Activated CD4-positive, CD25-positive, alpha-beta regulatory T cell (primary cell): ENCODE results near the gene GGA3.
"Not testable (repeated sequence)": the region's sequence is repeated elsewhere in the genome, so short reads cannot be mapped to it uniquely, and the experiment has no call there.

ENCODE experiments used
- DNase-seq, 4 experiments: peaks; one replicate each; lab custom pipeline; 2025; lab: John Stamatoyannopoulos, UW

Gene GGA3, protein sequence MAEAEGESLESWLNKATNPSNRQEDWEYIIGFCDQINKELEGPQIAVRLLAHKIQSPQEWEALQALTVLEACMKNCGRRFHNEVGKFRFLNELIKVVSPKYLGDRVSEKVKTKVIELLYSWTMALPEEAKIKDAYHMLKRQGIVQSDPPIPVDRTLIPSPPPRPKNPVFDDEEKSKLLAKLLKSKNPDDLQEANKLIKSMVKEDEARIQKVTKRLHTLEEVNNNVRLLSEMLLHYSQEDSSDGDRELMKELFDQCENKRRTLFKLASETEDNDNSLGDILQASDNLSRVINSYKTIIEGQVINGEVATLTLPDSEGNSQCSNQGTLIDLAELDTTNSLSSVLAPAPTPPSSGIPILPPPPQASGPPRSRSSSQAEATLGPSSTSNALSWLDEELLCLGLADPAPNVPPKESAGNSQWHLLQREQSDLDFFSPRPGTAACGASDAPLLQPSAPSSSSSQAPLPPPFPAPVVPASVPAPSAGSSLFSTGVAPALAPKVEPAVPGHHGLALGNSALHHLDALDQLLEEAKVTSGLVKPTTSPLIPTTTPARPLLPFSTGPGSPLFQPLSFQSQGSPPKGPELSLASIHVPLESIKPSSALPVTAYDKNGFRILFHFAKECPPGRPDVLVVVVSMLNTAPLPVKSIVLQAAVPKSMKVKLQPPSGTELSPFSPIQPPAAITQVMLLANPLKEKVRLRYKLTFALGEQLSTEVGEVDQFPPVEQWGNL

GRCh38 chr17:75261336-75262111 lies at the start of gene GGA3, which contains the start of gene MRPS7:
TSS of gene GGA3 (minus strand) at chr17:75261606. CDS start at chr17:75261587, 19 bp downstream.
TSS of gene MRPS7 (plus strand) at chr17:75261879. CDS start at chr17:75261901, 22 bp downstream.
- DNase-seq = peak; percentile 92 to 95 (median 94)

GRCh38 chr17:75308732-75309629 lies 47.6 kb upstream of the GGA3 start:
- DNase-seq = no peak

GRCh38 chr17:75307957-75308731 lies 46.7 kb upstream of the GGA3 start:
- DNase-seq = no peak

DNA sequence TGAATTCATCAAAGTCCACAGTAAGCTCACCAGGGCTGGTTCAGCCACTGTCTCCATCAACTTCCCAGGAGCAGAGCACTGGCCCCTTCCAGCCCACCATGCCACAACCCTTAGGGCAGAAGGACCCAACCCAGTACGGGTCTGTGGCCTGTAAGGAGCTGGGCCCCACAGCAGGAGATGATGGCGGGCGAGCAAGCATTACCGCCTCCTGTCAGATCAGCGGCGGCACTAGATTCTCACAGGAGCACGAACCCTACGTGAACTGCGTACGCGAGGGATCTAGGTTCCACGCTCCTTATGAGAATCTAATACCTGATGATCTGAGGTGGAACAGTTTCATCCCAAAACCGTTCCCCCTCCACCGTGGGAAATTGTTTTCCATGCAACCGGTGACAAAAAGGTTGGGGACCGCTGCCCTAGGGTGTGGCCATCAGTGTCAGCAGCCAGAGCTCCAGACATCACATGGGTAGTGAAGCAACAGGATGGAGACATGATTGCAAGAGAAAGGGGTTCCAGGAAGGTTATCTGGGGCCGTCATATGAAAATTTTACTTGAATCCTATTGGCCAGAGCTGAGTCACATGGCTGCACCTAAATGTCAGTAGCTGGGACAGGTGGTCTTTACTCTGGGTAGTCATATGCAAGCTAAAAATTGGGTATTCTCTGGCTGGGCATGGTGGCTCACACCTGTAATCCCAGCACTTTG lies 40.2 kb upstream of the GGA3 start:
- DNase-seq = no peak

DNA sequence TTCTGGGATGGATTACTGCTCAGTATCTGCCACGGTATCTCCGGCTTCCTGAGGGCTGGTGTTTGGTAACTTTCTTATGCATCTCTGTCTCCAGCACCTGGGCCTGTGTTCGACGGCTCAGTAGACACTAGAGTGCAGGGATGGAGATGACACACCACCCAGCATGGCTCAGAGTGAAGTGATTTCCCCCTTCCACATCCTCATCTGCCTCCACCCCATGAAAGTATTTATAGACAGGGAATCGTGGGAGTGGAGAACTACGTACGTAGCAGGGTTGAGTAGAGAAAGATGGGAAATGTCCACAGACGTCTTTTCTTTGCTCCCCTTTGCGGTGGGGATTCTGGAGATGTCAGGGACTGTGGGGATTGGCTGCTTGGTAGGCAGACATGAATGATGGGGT lies 39.6 kb upstream of the GGA3 start:
- no peak for DNase-seq

GRCh38 chr17:75300280-75300679 lies 38.9 kb upstream of the GGA3 start:
- DNase-seq = no peak

DNA sequence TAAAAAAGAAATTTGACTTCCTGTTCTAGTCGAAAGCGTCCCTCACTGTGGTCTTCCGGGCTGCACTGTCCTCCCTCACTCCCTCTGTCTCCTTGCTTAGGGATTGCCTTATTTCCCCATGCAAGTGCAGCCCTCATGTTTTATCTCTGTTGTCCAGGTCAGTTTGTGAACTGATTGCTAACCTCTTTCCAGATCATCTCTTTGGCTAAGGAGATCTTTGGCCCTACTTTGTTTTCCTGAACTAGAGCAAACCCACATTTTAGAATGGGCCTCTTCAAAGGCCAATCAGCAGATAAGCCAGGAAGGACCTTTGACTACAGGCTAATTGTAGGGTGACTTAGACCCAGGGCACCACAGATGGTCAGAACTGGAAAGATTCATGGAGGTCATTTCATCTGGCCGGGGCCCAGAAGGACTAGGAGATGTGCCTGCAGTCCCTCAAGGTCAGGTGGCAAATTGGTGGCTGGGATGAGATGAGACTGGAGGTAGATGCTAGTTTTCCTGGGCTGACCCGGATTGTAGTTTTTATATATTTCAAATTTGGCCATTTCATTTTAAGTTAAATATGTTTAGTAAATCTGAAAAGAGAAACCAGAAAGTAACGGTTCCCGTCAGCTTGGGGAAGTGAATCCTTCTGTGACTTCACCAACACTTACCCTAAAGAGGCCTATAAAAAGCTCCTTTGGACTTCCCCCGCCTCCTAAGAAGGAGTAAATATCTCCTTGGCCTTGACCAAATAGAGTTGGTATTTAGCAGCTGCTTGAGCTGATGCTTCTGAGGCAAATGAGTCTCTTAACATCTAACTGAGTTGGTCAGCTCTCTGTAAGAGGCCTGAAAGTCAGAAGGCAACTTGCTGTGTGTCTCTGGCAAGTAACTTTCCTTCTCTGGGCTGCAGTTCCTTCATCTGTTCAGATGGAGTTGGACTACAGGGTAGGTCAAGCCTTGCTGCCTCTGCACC lies 34.1 kb upstream of the GGA3 start:
- no peak for DNase-seq

- DNase-seq = not testable (repeated sequence)
These were observed 31.5 kb upstream of the GGA3 start for GRCh38 chr17:75292810-75293448.

GRCh38 chr17:75289832-75290337 lies 28.5 kb upstream of the GGA3 start:
- peak in 3 of 4 experiments; percentile 40 to 46 (median 43) for DNase-seq

GRCh38 chr17:75289115-75289831 lies 27.9 kb upstream of the GGA3 start, which contains the start of gene SLC25A19:
TSS of gene SLC25A19 (minus strand) at chr17:75289433. CDS start at chr17:75286764, 2,669 bp downstream.
- DNase-seq = peak; percentile 78 to 92 (median 89)

DNA sequence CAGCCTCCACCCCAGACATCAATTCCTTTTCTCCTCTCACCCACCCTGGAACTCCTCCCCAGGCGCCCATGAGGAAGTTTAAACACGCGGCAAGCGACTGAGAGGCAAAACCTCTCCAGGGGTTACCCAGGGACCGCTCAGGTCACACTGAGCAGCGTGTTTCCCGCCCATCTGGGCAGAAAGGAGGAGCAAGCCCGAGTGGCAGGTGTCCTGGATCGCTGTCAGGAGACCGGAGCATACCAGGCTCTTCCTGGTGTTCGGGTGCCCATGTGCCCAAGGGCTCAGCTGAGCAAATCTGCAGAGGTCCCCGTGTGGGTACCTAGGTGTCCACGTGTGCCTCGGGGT lies 27.3 kb upstream of the GGA3 start:
- peak in 2 of 4 experiments; percentile 43 to 45 for DNase-seq

GRCh38 chr17:75288359-75288758 lies 27.0 kb upstream of the GGA3 start:
- no peak for DNase-seq

DNA sequence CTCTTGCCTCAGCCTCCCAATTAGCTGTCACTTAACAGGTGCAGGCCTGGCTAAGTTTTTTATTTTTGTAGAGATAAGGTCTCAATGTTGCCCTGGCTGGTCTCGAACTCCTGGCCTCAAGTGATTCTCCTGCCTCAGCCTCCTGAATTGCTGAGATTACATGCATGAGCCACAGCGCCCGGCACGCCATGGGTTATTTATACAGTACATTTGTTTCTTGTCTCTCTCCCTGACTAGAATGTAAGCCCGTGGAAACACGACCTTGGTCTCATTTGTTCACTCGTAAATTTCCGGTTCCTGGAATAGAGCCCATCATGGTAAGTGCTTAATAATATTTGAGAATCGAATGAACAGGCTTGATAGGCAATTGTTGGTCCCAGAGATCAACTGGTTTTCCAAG lies 25.8 kb upstream of the GGA3 start:
- no peak for DNase-seq

DNA sequence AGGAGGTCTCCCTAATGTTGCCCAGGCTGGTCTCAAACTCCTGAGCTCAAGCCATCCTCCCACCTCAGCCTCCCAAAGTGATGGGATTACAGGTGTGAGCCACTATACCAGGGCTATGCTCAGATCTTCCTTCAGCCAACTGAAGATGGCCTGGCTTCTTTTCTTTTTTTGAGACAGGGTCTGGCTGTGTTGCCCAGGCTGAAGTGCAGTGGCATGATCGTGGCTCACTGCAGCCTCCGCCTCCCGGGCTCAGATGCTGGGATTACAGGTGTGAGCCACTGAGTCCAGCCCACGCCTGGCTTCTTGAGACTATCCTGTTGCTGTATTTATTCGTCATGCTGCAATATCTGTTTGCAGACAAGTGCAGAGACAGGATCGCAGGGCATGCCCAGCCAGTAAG lies 23.7 kb upstream of the GGA3 start:
- DNase-seq = no peak

DNA sequence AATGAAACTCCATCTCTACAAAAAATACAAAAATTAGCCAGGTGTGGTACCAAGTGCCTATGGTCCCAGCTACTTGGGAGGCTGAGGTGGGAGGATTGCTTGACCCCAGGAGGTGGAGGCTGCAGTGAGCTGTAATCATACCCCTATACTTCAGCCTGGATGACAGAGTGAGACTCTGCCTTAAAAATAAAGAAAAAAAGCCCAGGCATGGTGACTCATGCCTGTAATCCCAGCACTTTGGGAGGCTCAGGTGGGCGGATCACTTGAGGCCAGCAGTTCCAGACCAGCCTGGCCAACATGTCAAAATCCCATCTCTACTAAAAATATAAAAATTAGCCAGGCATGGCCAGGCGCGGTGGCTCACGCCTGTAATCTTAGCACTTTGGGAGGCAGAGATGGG lies 18.8 kb upstream of the GGA3 start:
- DNase-seq = not testable (repeated sequence)

DNA sequence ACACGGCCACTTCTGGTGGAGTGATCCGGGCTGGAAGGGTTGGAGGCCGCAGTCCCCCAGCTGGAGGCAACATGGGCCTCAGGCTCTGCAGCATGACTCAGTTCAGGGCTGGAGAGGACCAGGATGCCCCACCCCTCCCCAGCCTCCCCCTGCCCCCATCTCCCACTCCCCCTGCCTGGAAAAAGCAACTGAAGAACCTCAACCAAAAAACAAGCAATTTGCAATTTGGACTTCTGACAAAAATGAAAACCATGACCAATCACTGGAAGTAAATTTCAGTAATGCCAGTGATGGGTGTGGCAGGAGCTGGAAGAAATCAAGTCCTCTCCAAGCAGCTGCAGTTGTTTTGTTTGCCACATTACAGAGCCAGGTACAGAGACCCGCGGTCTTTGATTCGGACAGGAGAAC lies 16.3 kb upstream of the GGA3 start:
- DNase-seq = no peak
